ENCODE data around the gene WFDC10A.
A peak's percentile ranks its signal among the peaks of the same experiment; 100 is the strongest.
"Not testable (repeated sequence)": the region's sequence is repeated elsewhere in the genome, so short reads cannot be mapped to it uniquely, and the experiment has no call there.

WFDC10A gene

DNA sequence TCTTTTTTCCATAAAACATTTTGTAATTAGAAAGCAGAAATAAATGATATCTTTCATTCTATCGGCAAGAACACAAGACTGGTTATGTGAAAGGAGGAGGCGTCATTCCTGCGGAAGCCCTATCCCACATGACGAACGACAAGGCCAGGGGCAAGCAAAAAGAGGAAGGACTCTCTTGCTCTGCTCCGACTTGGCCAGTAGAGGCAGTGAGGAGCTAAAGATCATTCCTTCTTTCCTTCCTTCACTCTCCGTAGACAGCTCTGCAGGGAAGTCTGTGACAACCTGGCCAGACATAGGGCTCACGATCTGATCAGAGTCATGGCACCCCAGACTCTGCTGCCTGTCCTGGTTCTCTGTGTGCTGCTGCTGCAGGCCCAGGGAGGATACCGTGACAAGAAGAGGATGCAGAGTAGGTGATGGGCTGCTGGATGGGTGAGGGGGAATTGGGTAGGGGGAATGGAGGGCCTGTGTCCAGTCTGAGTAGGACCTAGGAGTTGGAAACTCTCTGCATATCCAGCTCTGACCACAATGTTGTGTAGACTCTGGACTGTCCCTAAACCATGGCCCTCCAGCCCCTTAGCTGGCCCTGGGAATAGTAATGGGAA, at the start of gene WFDC10A:
Gene WFDC10A (plus strand): TSS at position 244 of the 605 bp plus-strand sequence. CDS start 75 bp downstream, at position 319.
- TF ChIP-seq, protein P1, sequence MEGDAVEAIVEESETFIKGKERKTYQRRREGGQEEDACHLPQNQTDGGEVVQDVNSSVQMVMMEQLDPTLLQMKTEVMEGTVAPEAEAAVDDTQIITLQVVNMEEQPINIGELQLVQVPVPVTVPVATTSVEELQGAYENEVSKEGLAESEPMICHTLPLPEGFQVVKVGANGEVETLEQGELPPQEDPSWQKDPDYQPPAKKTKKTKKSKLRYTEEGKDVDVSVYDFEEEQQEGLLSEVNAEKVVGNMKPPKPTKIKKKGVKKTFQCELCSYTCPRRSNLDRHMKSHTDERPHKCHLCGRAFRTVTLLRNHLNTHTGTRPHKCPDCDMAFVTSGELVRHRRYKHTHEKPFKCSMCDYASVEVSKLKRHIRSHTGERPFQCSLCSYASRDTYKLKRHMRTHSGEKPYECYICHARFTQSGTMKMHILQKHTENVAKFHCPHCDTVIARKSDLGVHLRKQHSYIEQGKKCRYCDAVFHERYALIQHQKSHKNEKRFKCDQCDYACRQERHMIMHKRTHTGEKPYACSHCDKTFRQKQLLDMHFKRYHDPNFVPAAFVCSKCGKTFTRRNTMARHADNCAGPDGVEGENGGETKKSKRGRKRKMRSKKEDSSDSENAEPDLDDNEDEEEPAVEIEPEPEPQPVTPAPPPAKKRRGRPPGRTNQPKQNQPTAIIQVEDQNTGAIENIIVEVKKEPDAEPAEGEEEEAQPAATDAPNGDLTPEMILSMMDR (IDR thresholded peaks at IDR 0.05; ENCODE audit: insufficient read depth, low read length, missing control alignments): peak; percentile 81
- DNase-seq (ENCODE audit: low read depth, low spot score): no peak
- ChIA-PET POLR2A (no interaction called here), CTCF (interaction anchor here (1.0 to 3.4 kb wide), 4 partner anchors 9 to 142 kb away, joined by 3 to 16 read pairs (median 12); no protein-coding TSS in a partner anchor)
- no peak within 1 kb of the TSS for H3K4me3 ChIP-seq (ENCODE audit: low read depth, low read length)

DNA sequence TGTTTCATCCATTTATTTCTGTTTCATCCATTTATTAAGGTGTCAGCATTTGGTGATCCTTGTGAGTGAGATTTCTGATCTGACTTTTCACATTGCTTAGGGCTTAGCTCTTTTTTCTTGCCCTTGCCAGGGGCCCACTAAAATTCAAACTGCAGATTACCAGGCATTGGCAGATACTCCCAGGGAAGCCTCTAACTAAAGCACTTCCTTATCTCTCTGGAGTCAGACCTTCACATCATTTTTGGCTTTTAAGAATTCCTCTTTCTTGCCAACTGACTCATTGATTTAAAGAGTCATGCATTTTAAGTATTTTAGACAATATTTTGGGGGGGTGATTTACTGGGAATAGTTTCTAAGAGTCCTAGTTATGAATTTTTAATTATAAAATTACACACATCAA, 47.8 kb upstream of the WFDC10A start:
- CTCF ChIA-PET: no interaction called here
- POLR2A ChIA-PET: no interaction called here
- no peak overlapping the region for H3K4me3 ChIP-seq (ENCODE audit: low read depth, low read length)
- TF ChIP-seq, protein P1 (IDR thresholded peaks at IDR 0.05; ENCODE audit: insufficient read depth, low read length, missing control alignments): no peak
- DNase-seq (ENCODE audit: low read depth, low spot score): no peak

DNA sequence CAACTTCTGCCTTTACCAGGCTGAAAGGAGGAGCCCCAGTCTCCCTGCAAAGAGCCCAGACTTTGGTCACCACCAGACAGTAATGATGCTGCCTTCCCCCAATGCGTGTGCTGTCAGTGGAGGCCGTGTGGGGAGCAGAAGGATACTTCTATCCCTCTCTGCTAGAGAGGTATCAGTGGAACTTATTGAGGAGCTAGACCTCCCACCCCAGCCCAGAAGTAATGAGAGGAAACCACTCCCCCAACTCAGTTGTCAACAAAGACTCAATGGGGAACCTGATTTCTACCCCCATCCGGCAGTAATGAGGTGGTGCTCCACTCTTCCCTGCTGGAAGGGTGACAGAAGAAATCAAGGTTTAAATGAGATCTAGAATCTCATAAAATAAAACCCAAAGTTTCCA, 46.0 kb upstream of the WFDC10A start:
- POLR2A ChIA-PET: no interaction called here
- CTCF ChIA-PET: interaction anchor here (0.8 kb wide), 1 partner anchor 188 kb away, joined by 3 read pairs; no protein-coding TSS in a partner anchor
- no peak overlapping the region for H3K4me3 ChIP-seq (ENCODE audit: low read depth, low read length)
- DNase-seq (ENCODE audit: low read depth, low spot score): no peak
- TF ChIP-seq, protein P1 (IDR thresholded peaks at IDR 0.05; ENCODE audit: insufficient read depth, low read length, missing control alignments): no peak

DNA sequence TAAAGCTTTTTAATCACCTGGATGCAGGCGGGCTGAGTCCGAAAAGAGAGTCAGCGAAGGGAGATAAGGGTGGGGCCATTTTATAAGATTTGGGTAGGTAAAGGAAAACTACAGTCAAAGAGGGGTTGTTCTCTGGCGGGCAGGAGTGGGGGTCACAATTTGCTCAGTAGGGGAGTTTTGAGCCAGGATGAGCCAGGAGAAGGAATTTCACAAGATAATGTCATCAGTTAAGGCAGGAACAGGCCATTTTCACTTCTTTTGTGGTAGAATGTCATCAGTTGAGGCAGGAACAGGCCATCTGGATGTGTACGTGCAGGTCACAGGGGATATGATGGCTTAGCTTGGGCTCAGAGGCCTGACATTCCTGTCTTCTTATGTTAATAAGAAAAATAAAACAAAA, 45.2 kb upstream of the WFDC10A start:
- DNase-seq (ENCODE audit: low read depth, low spot score); H3K4me3 ChIP-seq (ENCODE audit: low read depth, low read length); CTCF ChIA-PET; POLR2A ChIA-PET: not testable (repeated sequence)

DNA sequence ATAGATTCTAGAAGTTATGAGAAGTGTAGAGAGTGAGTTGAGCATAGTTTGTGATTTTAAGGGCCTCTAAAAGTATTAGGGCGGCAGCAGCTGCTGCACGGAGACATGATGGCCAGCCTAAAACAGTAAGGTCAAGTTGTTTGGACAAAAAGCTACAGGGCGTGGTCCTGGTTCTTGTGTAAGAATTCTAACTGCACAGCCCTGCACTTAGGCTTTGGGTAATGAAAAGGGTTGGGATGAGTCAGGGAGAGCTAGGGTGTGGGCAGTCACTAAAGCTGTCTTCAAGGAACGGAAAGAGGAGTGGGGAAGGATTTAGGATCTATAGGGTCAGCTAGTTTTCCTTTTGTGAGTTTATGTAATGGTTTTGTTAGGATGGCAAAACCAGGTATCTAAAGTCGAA, 43.6 kb upstream of the WFDC10A start:
- POLR2A ChIA-PET; H3K4me3 ChIP-seq (ENCODE audit: low read depth, low read length); CTCF ChIA-PET; DNase-seq (ENCODE audit: low read depth, low spot score): not testable (repeated sequence)

DNA sequence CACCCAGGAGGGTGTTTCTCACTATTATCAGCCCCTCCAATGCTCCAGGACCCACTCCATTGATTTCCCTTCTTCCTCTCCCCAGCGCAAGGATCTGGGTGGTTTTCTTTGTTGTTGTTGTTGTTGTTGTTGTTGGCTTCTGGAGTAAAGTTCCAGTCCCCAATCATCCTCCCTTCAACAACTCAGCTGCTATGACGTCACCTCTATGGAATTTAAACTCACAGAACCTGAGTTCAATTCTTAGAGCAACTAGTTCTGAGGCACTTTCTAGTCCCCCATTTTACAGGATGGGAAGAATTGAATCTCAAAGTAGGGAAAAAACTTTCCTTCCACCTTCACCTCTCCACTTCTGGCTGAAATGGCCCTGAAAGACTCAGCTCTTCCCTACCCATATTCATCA, 40.7 kb upstream of the WFDC10A start:
- TF ChIP-seq, protein P1 (IDR thresholded peaks at IDR 0.05; ENCODE audit: insufficient read depth, low read length, missing control alignments): no peak
- DNase-seq (ENCODE audit: low read depth, low spot score): no peak
- CTCF ChIA-PET: interaction anchor here (1.6 kb wide), 1 partner anchor 182 kb away, joined by 9 read pairs; no protein-coding TSS in a partner anchor
- POLR2A ChIA-PET: no interaction called here
- H3K4me3 ChIP-seq (ENCODE audit: low read depth, low read length): no peak overlapping the region

DNA sequence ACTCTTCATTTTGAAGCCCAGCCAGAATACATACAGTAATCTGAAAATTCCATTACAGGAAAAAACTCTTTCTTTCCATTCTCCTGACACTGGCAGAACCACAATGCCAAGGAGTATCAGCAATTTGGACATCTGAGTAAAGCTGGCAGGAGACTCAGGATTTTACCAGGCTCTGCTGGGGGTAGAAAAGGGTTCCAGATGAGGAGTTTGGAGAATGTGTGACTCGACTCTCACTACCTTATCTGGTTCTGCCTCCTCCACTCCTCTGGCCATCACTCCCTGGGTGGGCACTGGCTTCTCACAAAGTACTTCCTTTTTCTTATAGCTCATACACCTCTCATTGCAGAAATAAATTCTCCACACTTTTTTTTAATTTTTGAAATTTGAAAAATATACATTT, 39.8 kb upstream of the WFDC10A start:
- ChIA-PET POLR2A (no interaction called here), CTCF (interaction anchor here (1.6 kb wide), 1 partner anchor 181 kb away, joined by 9 read pairs; no protein-coding TSS in a partner anchor)
- TF ChIP-seq, protein P1 (IDR thresholded peaks at IDR 0.05; ENCODE audit: insufficient read depth, low read length, missing control alignments): no peak
- DNase-seq (ENCODE audit: low read depth, low spot score): no peak
- H3K4me3 ChIP-seq (ENCODE audit: low read depth, low read length): no peak overlapping the region
